ENCODE results near the gene ITFG2. TPM values are rescaled to one million over a fixed set of nuclear protein-coding genes. Genes with fewer than 3 reads are reported as not detected.

The ITFG2 gene
- total RNA-seq, 1 experiment from 2014 or later: 41.6 TPM

- Histone ChIP-seq H4K20me1 (ENCODE audit: control insufficient read depth, insufficient read depth, insufficient read length) (no peaks in the 10 kb centered on the region), H3T11ph (ENCODE audit: low read length) (no peak overlapping the region), H3K18ac (ENCODE audit: insufficient read length, low read depth, low read length) (no peak overlapping the region), H3K4me1 (ENCODE audit: insufficient read depth, low read length) (no peaks in the 10 kb centered on the region), H2AK5ac (ENCODE audit: insufficient read length, low read length) (no peak overlapping the region), H3K27me3 (ENCODE audit: insufficient read depth, low read length) (no peaks in the 10 kb centered on the region), H3K79me2 (ENCODE audit: insufficient read depth, low read length) (no peaks in the 10 kb centered on the region), H2BK120ac (ENCODE audit: low read depth, low read length, poor library complexity, severe bottlenecking) (no peak overlapping the region), H4K5ac (ENCODE audit: insufficient read length, low read depth, low read length) (no peak overlapping the region), H3K56ac (ENCODE audit: insufficient read length, low read depth, low read length) (no peak overlapping the region), H3K23ac (ENCODE audit: insufficient read length, low read depth, low read length) (no peak overlapping the region), H3K4ac (ENCODE audit: low read depth, low read length) (no peak overlapping the region), H3K4me2 (ENCODE audit: insufficient read depth, insufficient read length, low read length) (no peak overlapping the region), H2BK5ac (ENCODE audit: insufficient read length, low read length) (no peak overlapping the region), H2BK12ac (ENCODE audit: insufficient read length, low read depth, low read length) (no peak overlapping the region), H2BK20ac (ENCODE audit: low read depth, low read length, poor library complexity, severe bottlenecking) (no peak overlapping the region), H3K14ac (ENCODE audit: insufficient read depth, low read length) (no peak overlapping the region), H3K79me1 (ENCODE audit: insufficient read depth, low read depth, low read length, poor library complexity, severe bottlenecking) (no peaks in the 10 kb centered on the region), H3K27ac (ENCODE audit: insufficient read length, low read depth, low read length) (no peak overlapping the region), H4K91ac (ENCODE audit: insufficient read length, low read depth, low read length) (no peak overlapping the region), H2AFZ (ENCODE audit: low read length) (no peak overlapping the region), H3K9me3 (ENCODE audit: control insufficient read depth, low read depth, low read length) (no peaks in the 10 kb centered on the region), H2BK15ac (ENCODE audit: low read depth, low read length) (no peak overlapping the region), H3K9ac (ENCODE audit: extremely low read depth, insufficient read length, low read length) (no peak overlapping the region), H3K23me2 (ENCODE audit: insufficient read length, low read depth, low read length, poor library complexity, severe bottlenecking) (no peaks in the 10 kb centered on the region), H4K8ac (replicated peaks; ENCODE audit: insufficient read length, low read depth, low read length) (no peak overlapping the region)
- TF ChIP-seq CTCF (conservative IDR thresholded peaks at IDR 0.05): no peak
- DNase-seq: no peak
- Mint-ChIP-seq H3K9me3 (no peaks in the 10 kb centered on the region), H3K4me3 (no peak overlapping the region), H3K36me3 (ENCODE audit: insufficient read depth in 1 of 3, low read depth in 3 of 3) (peaks cover 22 to 23% (median 23%) of the 10 kb centered on the region in 3 experiments), H3K27me3 (ENCODE audit: low read depth) (peaks cover 4% of the 10 kb centered on the region), H3K27ac (no peak overlapping the region; a peak in 1 of 7 replicates), H3K4me1 (peaks cover 14 to 42% of the 10 kb centered on the region in 2 experiments)
- no CpG with 5 or more reads among the region's 7 CpGs for WGBS (ENCODE audit: extremely low coverage, insufficient read length, low lambda C conversion rate)
Measured at GRCh38 chr12:2855546-2855945, 43.1 kb downstream of the ITFG2 start.
